ENCODE results near the gene GNG11.

GNG11 gene

DNA sequence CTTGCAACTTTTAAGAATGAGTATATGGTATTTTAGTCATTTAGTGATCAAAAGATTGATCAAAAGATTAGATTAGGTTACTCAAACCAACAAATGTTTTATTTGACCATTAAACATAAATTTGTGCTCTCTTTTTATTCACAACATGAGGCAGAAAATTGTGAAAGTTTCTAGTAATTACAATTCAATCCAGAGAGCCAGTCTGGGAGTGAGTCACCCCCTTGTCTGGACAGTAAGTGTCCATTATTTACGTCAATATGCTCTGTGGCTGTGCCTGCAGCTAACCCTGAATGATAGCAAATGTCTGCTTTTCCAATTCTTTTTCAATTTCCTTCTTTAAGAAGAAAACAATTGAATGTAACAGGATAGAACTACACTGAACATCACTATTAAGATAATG lies 27.9 kb downstream of the GNG11 start:
- DNase-seq, result no peak

GRCh38 chr7:93955304-93955703 lies 33.8 kb downstream of the GNG11 start:
- DNase-seq, result no peak

GRCh38 chr7:93957767-93958166 lies 36.2 kb downstream of the GNG11 start:
- no peak for DNase-seq

DNA sequence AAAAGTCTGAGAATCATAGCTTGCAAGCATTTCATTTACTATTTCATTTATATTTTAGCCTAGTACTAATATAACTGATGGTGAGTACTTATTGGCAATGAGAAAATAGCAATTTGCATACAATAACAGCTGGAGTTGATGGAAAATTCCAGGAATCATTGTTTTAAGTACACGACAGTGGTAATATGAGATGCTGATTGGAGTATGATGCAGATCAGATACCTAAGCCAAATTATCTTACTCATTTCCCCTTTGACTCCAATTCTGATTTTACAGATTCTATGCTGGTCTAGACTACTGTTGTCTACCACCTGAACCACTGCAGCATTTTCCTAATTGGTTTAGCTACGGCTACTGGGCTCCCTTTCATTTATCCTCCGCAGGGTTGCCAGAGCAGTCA lies 36.7 kb downstream of the GNG11 start:
- no peak for DNase-seq

GRCh38 chr7:93958651-93959050 lies 37.1 kb downstream of the GNG11 start:
- DNase-seq, result no peak

- no peak for DNase-seq
These were observed 39.5 kb downstream of the GNG11 start for GRCh38 chr7:93960986-93961385.

GRCh38 chr7:93964262-93964661 lies 42.7 kb downstream of the GNG11 start:
- no peak for DNase-seq

- DNase-seq, result no peak
These were observed 43.3 kb downstream of the GNG11 start for GRCh38 chr7:93964813-93965212.

DNA sequence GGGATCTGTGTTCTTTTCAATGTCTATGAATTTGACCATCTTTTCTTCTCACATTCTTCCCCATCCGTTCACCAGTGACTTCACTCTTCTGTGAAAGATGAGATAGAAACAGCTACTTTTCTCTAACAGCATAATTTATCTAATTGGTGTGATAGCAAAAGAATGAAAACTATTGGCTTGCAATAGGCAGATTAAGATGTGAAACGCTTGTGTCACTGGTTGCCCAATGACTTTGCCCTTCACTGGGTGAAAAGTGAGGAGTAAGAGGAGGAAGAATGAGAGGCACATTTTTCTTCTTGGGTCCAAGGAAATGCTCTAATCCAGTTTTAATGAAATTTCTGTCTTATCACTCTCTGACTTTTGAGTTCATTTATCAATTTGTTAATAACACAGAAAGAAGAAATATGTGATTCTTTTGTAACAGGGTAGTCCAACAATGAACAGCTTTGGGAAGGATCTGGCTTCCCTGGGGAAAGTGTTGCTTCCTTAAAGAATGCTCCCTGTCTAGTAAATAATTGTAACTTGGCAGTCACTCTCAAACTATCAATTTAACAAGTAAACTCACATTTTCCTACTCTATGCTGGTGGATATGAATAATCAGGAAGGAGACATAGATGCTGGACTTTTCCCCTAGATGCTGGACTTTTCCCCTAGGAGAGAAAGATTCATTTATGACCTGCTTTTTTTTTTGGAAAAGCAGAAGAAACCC lies 47.5 kb downstream of the GNG11 start:
- no peak for DNase-seq

DNA sequence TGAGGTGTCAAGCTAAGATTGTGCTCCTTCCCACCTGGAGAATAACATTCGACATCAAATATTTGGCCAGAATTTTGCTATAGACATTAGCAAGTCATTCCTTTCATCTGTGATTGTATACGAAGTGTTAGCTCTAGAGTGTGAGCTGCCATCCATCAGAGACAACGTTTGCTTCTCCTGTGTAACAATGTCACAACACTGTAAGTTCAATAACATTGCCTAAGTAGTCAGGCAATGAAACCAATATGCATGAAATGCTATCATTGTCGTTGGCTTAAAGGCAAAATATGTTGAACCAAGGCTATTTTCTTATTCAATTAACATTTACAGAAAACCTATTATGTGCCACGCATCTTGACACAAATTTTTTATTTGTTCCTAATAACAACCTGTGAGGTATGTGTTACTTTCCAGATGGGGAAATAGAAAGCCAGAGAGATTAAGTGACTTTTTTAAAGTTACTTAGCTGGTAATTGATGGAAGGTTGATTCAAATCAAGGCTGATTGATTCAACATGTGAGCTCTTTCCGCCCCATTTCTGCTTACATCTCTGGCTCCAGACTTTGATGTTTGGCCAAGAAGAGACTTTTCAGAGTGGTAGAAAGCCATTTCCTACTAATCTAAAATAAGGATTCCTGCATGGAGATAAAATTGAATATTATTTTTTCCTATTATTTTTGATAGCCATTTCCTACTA lies 50.6 kb downstream of the GNG11 start:
- no peak for DNase-seq

DNA sequence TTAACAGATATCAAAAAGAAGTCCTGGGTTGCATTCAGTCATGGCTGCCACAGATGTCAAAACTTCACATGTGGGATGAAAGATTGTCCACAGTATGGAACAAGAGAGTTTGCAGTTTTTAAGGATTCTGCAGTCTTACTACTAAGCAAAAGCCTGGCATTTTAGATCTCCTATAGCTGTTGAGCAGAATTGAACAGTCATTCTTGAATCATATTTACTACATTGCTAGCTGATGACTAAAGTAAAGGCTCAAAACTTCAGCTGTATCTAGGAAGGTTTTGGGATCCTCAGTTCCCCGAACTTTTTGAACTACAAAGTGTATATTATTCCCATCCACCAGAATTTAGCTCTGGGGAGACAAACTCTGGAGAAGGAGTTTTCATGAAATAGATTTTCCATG lies 51.6 kb downstream of the GNG11 start:
- no peak for DNase-seq

DNA sequence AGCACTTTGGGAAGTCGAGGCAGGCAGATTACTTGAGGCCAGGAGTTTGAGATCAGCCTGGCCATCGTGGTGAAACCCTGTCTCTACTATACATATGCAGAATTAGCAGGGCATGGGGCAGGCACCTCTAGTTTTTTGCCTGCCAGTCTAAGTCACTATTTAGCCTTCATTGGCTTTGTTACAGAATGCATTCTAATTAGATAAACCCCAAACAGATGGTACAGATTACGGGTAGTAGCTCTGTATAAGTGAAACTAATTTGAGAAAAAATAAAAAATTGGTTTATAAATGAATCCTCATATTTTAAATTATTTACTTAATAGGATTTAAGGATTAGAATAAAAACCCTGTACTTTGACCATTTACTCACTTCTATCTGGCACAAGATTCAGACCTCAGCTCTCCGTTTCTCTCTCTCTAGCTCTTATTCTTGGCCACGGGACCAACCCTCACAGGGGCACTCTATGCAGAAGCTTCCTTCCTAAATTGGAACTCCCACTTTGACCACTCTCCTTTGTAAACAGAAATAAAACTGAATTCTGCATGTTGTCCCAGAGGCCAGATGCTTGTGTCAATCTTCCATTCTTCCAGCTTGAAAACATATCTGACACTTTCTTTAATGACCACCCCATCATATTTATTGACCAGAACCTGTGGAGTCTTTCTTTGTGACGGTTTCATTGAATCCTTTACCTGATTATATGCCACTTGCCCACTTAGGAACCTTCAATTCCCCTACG lies 55.8 kb downstream of the GNG11 start:
- DNase-seq, result no peak

Measured in retina (tissue), 1 donor.